NT2/D1 (cell line): Measurements from ENCODE around the gene KRTAP10-6.
"Not testable (repeated sequence)": the region's sequence is repeated elsewhere in the genome, so short reads cannot be mapped to it uniquely, and the experiment has no call there.

Experiments used
- DNase-seq: peaks from one replicate; pipeline ENCODE4 v3.0.0-alpha.2; 2011; ENCODE audit warnings: low read depth, low spot score
- H3K27me3 ChIP-seq: 2 replicates; pipeline ENCODE4 v1.6.0; 2011; ENCODE audit warnings: mild to moderate bottlenecking; ENCODE audit not compliant: insufficient read length, insufficient read depth
- H3K36me3 ChIP-seq: 2 replicates; pipeline ENCODE4 v1.6.1; 2011; ENCODE audit warnings: mild to moderate bottlenecking, low read length, mixed read lengths; ENCODE audit not compliant: insufficient read depth, insufficient read length
- H3K4me1 ChIP-seq: 2 replicates; pipeline ENCODE4 v1.5.1; 2011; ENCODE audit not compliant: insufficient read depth, insufficient read length
- H3K4me3 ChIP-seq: 2 replicates; pipeline ENCODE4 v1.5.1; 2011; ENCODE audit warnings: low read depth; ENCODE audit not compliant: insufficient read length
- H3K9ac ChIP-seq: 2 replicates; pipeline ENCODE4 v1.6.0; 2011; ENCODE audit warnings: low read depth; ENCODE audit not compliant: insufficient read length
- H3K9me3 ChIP-seq: 2 replicates; pipeline ENCODE4 v1.5.1; 2011; ENCODE audit warnings: mild to moderate bottlenecking, low read length; ENCODE audit not compliant: insufficient read depth
- SUZ12 ChIP-seq: IDR thresholded peaks from 2 replicates; pipeline ENCODE4 v1.6.1; 2011; ENCODE audit not compliant: insufficient read length, insufficient read depth; ENCODE audit errors: extremely low read depth
- YY1 ChIP-seq: IDR thresholded peaks from 2 replicates; pipeline ENCODE4 v1.6.1; 2011; ENCODE audit not compliant: insufficient read length, insufficient read depth
- ZNF274 ChIP-seq: IDR thresholded peaks from 2 replicates; pipeline ENCODE4 v1.6.1; 2011; ENCODE audit warnings: mild to moderate bottlenecking, low read depth, low read length

Gene KRTAP10-6

DNA sequence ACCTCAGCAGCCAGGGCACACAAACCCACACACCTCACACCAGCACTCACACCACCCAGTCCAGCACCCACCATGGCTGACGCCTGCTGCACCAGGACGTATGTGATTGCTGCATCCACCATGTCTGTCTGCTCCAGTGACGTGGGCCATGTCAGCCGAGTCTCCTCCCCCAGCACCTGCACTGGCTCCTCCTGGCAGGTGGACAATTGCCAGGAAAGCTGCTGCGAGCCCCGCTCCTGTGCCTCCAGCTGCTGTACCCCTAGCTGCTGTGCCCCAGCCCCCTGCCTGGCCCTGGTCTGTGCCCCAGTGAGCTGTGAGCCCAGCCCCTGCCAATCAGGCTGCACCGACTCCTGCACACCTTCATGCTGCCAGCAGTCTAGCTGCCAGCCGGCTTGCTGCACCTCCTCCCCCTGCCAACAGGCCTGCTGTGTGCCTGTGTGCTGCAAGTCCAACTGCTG lies 19.8 kb upstream of the KRTAP10-6 start, which contains the start of gene KRTAP10-8:
Gene KRTAP10-8, plus strand, starts transcription at position 51 of the 458 bp plus-strand sequence. Its CDS starts 22 bp downstream, at position 73.
- no peak for DNase-seq
- H3K4me1 ChIP-seq, result peaks cover 10% of the 10 kb centered on the region
- no peaks in the 10 kb centered on the region for H3K27me3 ChIP-seq
- no peak within 1 kb of the TSS for H3K9ac ChIP-seq
- H3K36me3 ChIP-seq, result no peaks in the 10 kb centered on the region
- H3K9me3 ChIP-seq, result peaks cover 20% of the 10 kb centered on the region
- H3K4me3 ChIP-seq, result no peak within 1 kb of the TSS
- TF ChIP-seq SUZ12, result no peak

DNA sequence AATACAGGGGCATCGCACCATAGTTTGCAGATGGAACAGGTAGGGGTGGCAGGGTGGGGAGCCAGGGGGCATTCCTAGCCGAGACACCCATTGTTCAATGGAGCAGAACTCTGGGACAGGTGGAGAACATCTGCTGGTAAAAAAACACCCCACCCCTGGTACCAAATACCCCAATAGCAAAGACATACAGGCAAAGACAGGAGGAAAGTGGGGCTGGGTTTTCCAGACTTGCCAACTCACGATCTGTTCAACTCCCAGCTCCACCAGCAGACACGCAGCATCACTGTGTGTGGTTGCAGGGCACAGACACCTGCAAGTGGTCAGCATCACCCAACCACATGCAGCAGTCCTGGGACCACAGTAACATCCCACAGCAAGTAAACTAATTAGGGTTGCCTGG lies 19.2 kb upstream of the KRTAP10-6 start:
- DNase-seq, result no peak
- Histone ChIP-seq H3K36me3 (no peaks in the 10 kb centered on the region), H3K9me3 (peaks cover 20% of the 10 kb centered on the region), H3K9ac (no peak overlapping the region), H3K4me1 (peaks cover 6% of the 10 kb centered on the region), H3K27me3 (no peaks in the 10 kb centered on the region), H3K4me3 (no peak overlapping the region)
- TF ChIP-seq ZNF274, result no peak
- TF ChIP-seq SUZ12, result no peak
- no peak for TF ChIP-seq YY1

DNA sequence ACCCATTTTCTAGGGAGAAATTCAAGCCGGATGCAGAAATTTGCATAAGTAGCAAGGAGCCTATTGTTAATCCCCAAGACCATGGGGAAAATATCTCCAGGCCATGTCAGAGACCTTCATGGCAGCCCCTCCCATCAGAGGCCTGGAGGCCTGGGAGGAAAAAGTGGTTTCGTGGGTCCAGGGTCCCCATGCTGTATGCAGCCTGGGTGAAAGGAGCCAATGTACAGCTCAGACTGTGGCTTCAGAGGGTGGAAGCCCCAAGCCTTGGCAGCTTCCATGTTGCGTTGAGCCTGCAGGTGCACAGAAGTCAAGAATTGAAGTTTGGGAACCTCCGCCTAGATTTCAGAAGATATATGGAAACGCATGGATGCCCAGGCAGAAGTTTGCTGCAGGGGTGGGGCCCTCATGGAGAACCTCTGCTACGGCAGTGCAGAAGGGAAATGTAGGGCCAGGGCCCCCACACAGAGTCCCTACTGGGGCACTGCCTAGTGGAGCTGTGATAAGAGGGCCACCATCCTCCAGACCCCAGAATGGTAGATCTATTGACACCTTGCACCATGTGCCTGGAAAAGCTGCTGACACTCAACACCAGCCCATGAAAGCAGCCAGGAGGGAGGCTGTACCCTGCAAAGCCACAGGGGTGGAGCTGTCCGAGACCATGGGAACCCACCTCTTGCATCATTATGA lies 18.0 kb upstream of the KRTAP10-6 start:
- not testable (repeated sequence) for H3K4me3 ChIP-seq, DNase-seq, H3K36me3 ChIP-seq, H3K9ac ChIP-seq, H3K27me3 ChIP-seq, H3K4me1 ChIP-seq
- H3K9me3 ChIP-seq, result peaks cover 20% of the 10 kb centered on the region

DNA sequence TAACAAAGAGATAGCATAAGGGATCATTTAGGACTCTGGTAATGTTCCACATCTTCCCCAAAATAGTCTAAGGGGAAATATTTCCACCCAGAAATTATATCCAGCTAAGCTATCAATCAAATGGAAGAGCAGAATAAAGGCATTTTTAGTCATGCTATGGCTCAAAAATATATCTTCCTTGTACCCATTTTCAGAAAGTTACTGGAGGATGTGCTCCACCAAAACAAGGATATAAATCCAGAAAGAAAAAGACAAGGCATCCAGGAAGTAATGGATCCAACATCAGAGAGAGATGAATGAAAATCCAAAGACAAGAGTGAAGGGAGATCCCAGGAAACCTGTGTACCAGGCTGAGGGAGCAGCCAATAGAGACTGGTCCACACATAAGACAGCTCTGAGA lies 16.9 kb upstream of the KRTAP10-6 start:
- Histone ChIP-seq H3K4me3 (no peak overlapping the region), H3K27me3 (no peaks in the 10 kb centered on the region), H3K36me3 (no peaks in the 10 kb centered on the region), H3K9ac (no peak overlapping the region), H3K9me3 (peaks cover 20% of the 10 kb centered on the region), H3K4me1 (peaks cover 2% of the 10 kb centered on the region)
- DNase-seq, result no peak
- no peak for TF ChIP-seq SUZ12
- TF ChIP-seq YY1, result no peak
- no peak for TF ChIP-seq ZNF274

DNA sequence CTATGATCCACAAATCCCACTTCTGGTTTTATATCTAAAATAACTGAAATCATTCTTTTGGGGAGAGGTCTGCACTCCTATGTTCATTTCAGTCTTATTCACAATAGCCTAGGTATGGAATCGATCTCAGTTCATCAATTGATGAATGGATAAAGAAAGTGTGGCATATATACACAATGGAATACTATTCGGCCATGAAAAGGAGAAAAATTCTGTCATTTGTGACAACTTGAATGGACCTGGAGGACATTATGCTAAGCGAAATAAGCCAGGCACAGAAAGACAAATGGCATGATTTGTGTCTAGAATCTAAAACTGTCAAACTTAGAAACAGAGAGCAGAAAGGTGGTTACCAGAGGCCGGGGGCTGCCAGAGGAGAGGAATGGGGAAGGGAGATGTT lies 14.2 kb upstream of the KRTAP10-6 start:
- Histone ChIP-seq H3K9ac (no peak overlapping the region), H3K9me3 (peaks cover 20% of the 10 kb centered on the region)
- no peak for DNase-seq

DNA sequence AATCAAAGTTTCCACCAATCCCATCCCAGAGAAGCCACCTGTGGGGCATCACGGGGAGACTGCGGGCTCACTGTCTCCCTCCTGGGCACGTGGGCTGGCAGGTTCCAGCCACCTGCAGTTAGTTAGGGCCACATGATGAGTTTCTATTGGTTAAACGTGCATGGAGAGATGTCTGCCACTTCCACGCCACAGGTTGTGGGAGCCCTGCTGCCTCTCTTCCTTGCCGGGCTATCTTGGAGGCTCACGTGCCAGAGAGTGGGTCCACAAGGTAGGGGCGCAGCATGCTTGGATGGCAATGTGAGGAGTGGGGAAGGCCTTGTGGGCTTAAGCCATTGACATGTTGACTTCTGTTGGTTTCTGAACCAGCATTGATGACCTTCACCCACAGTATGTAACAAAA lies 11.6 kb upstream of the KRTAP10-6 start:
- Histone ChIP-seq H3K4me3 (no peak overlapping the region), H3K9me3 (peaks cover 3% of the 10 kb centered on the region), H3K9ac (no peak overlapping the region), H3K27me3 (no peaks in the 10 kb centered on the region), H3K4me1 (no peaks in the 10 kb centered on the region), H3K36me3 (no peaks in the 10 kb centered on the region)
- DNase-seq, result no peak
- TF ChIP-seq SUZ12 (no peak), ZNF274 (no peak), YY1 (no peak)

More for the DNA sequence above, 14.2 kb upstream of the KRTAP10-6 start:
- no peaks in the 10 kb centered on the region for H3K27me3 ChIP-seq
- no peaks in the 10 kb centered on the region for H3K4me1 ChIP-seq
- H3K4me3 ChIP-seq, result no peak overlapping the region
- no peak for TF ChIP-seq ZNF274
- no peak for TF ChIP-seq SUZ12
- no peaks in the 10 kb centered on the region for H3K36me3 ChIP-seq

DNA sequence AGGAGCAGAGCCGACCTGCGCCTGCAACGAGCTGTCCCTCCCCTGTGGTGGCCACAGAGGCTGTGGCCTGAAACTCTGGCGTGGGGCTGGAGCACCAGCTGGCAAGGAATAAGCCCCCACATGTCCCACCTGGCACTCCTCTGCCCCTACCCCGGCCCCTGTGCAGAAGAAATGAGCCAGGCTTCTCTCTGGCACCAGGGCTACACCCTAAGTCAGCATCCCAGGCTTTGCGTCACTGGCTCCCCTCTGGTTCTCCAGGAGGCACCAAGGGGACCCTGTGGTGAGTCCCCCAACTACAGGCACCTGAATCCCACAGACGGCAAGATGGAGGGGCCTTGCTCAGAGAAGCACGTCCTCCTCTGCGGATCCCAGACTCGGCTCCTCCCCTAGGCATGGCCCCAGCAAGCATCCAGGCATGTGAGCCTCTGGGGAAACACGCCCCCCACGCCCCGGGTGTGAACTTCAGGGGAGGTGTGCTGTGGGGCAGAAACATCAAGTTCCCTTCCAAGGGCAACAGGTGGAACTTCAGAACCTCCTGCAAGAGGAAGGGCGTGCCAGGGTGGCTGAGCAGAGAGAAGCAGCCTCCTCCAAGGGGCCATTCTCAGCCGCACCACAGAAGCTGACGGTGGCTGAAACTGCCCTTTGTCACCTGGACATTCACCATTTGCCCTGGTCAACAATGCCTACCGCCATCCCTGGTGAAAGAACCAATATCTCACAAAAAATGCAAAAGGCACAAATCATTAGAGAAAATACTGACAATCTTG lies 11.0 kb upstream of the KRTAP10-6 start:
- no peak overlapping the region for H3K4me3 ChIP-seq
- H3K9me3 ChIP-seq, result peaks cover 10% of the 10 kb centered on the region
- DNase-seq, result no peak
- H3K27me3 ChIP-seq, result no peaks in the 10 kb centered on the region
- H3K4me1 ChIP-seq, result no peaks in the 10 kb centered on the region
- TF ChIP-seq YY1, result no peak
- TF ChIP-seq ZNF274, result no peak
- TF ChIP-seq SUZ12, result no peak
- no peaks in the 10 kb centered on the region for H3K36me3 ChIP-seq
- no peak overlapping the region for H3K9ac ChIP-seq
